ENCODE results near the gene MEIG1. TPM values are rescaled to one million over a fixed set of nuclear protein-coding genes. Genes with fewer than 3 reads are reported as not detected.
"Not testable (repeated sequence)": the region's sequence is repeated elsewhere in the genome, so short reads cannot be mapped to it uniquely, and the experiment has no call there.

MEIG1 gene
- total and polyA plus RNA-seq, 2 donors (not counting 1 experiment from before 2014, with no cell fraction given), result 0.69 TPM; not detected in 1

DNA sequence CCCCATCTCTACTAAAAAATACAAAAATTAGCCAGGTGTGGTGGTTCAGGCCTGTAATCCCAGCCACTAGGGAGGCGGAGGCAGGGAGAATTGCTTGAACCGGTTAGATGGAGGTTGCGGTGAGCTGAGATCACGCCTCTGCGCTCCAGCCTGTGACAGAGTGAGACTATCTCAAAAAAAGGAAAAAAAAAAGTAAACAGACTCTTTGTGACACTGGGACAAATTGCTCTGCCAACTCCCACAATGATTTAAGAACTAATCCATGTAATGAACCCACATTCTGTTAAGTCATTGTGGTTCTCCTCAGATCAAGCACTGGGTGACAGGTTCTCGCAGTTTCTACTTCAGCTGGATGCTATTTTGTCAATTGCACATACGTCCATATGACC, 16.2 kb upstream of the MEIG1 start:
- H3K36me3 ChIP-seq (replicated peaks in 1 of 2; ENCODE audit: control extremely low read depth in 1 of 2, control insufficient read depth in 1 of 2, extremely low read depth in 1 of 2, insufficient read depth in 2 of 2, low read length in 1 of 2), result peaks cover 4 to 58% of the 10 kb centered on the region in 2 experiments
- H3K27me3 ChIP-seq (replicated peaks in 1 of 4; ENCODE audit: control extremely low read depth in 1 of 4, control insufficient read depth in 3 of 4, insufficient read depth in 4 of 4, low read length in 3 of 4); ATAC-seq (ENCODE audit: low read depth); H2AFZ ChIP-seq (ENCODE audit: insufficient read depth, low read depth, low read length, poor library complexity, severe bottlenecking); H3K4me3 Mint-ChIP-seq; H3K27ac Mint-ChIP-seq; H3K27me3 Mint-ChIP-seq; H3K9me3 ChIP-seq (ENCODE audit: control extremely low read depth in 1 of 3, control insufficient read depth in 2 of 3, insufficient read depth in 1 of 3, low read length in 2 of 3); POLR2A ChIA-PET; H3K4me3 ChIP-seq (ENCODE audit: control extremely low read depth in 1 of 5, extremely low read depth in 1 of 5, insufficient read depth in 1 of 5, low read depth in 2 of 5, low read length in 4 of 5); DNase-seq; intact Hi-C loops (cut with micrococcal nuclease); CTCF ChIA-PET; H3K27ac ChIP-seq (ENCODE audit: low read length in 2 of 2); H3K9me3 Mint-ChIP-seq (ENCODE audit: insufficient read depth); H3K4me2 ChIP-seq (replicated peaks; ENCODE audit: low read depth, low read length, poor library complexity, severe bottlenecking); H3K9ac ChIP-seq (ENCODE audit: low read length): not testable (repeated sequence)
- WGBS (ENCODE audit: insufficient coverage), result 91% methylated on average over 4 of the region's 7 CpGs
- peaks cover 16% of the 10 kb centered on the region for H3K4me1 Mint-ChIP-seq
- peaks cover 75% of the 10 kb centered on the region for H3K79me2 ChIP-seq (ENCODE audit: control insufficient read depth, insufficient read depth, low read length)
- peaks cover 36% of the 10 kb centered on the region for H4K20me1 ChIP-seq (ENCODE audit: control insufficient read depth, insufficient read depth, low read length, poor library complexity, severe bottlenecking)
- peaks cover 8 to 16% of the 10 kb centered on the region in 2 donors for H3K4me1 ChIP-seq (ENCODE audit: control insufficient read depth in 2 of 2, insufficient read depth in 2 of 2, low read length in 2 of 2)

DNA sequence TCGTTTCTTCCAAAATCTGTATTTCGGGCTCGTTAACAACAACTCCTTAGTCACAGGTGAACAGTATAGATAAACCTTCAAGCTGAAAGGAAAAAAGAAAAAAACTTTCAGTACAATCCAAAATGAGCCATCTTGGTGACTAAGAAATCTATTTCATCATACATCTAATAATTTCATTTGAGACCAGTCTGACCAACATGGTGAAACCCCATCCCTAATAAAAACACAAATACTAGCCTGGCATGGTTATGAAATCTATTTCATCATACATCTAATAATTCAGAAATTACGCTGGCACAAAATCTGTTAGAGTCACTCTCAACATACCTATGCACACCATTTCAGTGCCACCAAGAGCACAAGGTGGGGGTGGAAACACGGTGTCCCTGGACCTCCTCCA, 14.1 kb upstream of the MEIG1 start:
- H3K4me3 ChIP-seq (ENCODE audit: control extremely low read depth in 1 of 5, extremely low read depth in 1 of 5, insufficient read depth in 1 of 5, low read depth in 2 of 5, low read length in 4 of 5), result no peak overlapping the region
- peaks cover 53% of the 10 kb centered on the region for H4K20me1 ChIP-seq (ENCODE audit: control insufficient read depth, insufficient read depth, low read length, poor library complexity, severe bottlenecking)
- Mint-ChIP-seq H3K4me3 (no peak overlapping the region), H3K4me1 (peaks cover 27% of the 10 kb centered on the region), H3K27me3 (no peaks in the 10 kb centered on the region), H3K27ac (no peak overlapping the region), H3K9me3 (ENCODE audit: insufficient read depth) (no peaks in the 10 kb centered on the region)
- ATAC-seq (ENCODE audit: low read depth) (no peak), DNase-seq (no peak)
- intact Hi-C loops (cut with micrococcal nuclease), result no loop called here
- ChIA-PET POLR2A (interaction anchor here (1.0 kb wide), 1 partner anchor 8 kb away, joined by 9 read pairs; no protein-coding TSS in a partner anchor), CTCF (no interaction called here)
- peaks cover 84% of the 10 kb centered on the region for H3K79me2 ChIP-seq (ENCODE audit: control insufficient read depth, insufficient read depth, low read length)
- H3K36me3 ChIP-seq (replicated peaks in 1 of 2; ENCODE audit: control extremely low read depth in 1 of 2, control insufficient read depth in 1 of 2, extremely low read depth in 1 of 2, insufficient read depth in 2 of 2, low read length in 1 of 2), result peaks cover 4 to 69% of the 10 kb centered on the region in 2 experiments
- 100% methylated on average over 1 of the region's 5 CpGs for WGBS (ENCODE audit: insufficient coverage)
- no peak overlapping the region for H3K4me2 ChIP-seq (replicated peaks; ENCODE audit: low read depth, low read length, poor library complexity, severe bottlenecking)
- H3K9ac ChIP-seq (ENCODE audit: low read length), result no peak overlapping the region
- H3K27me3 ChIP-seq (replicated peaks in 1 of 4; ENCODE audit: control extremely low read depth in 1 of 4, control insufficient read depth in 3 of 4, insufficient read depth in 4 of 4, low read length in 3 of 4), result no peaks in the 10 kb centered on the region
- no peak overlapping the region for H3K27ac ChIP-seq (ENCODE audit: low read length in 2 of 2)
- no peak for TF ChIP-seq EZH2 (IDR thresholded peaks at IDR 0.05; ENCODE audit: borderline replicate concordance, insufficient read depth, low read depth, low read length, poor library complexity, severe bottlenecking)
- no peaks in the 10 kb centered on the region for H3K9me3 ChIP-seq (ENCODE audit: control extremely low read depth in 1 of 3, control insufficient read depth in 2 of 3, insufficient read depth in 1 of 3, low read length in 2 of 3)
- no peak overlapping the region for H2AFZ ChIP-seq (ENCODE audit: insufficient read depth, low read depth, low read length, poor library complexity, severe bottlenecking)
- H3K4me1 ChIP-seq (ENCODE audit: control insufficient read depth in 2 of 2, insufficient read depth in 2 of 2, low read length in 2 of 2), result peaks cover 15 to 23% of the 10 kb centered on the region in 2 donors

Measured in B cell (primary cell).